ENCODE measurements around the gene FUT7. TPM values are rescaled to one million over a fixed set of nuclear protein-coding genes. Genes with fewer than 3 reads are reported as not detected.

The FUT7 gene
- polyA plus RNA-seq, 4 donors = 0.04 to 0.11 TPM; not detected in 2

DNA sequence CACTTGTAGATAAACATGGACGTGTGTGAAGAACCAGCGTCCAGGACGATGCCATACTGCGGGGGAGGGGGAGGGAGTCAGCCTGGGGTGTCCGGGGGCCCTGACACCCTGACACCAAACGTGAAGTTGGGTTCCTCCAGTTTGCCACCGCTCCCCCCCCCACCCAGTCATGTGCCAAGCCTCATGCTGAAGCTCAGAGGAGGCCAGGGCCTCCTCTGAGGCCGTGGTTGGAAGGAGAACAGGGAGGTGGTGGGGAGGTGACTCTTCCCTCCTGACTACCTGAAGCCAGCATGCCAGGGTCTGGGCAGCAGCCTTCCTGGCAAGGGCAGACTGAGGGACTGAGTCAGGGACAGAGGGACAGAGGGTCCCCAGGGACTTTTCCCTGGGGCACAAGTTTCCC lies 20.4 kb upstream of the FUT7 start:
- no peak for DNase-seq (ENCODE audit: low read depth in 4 of 4, low spot score in 3 of 4)

DNA sequence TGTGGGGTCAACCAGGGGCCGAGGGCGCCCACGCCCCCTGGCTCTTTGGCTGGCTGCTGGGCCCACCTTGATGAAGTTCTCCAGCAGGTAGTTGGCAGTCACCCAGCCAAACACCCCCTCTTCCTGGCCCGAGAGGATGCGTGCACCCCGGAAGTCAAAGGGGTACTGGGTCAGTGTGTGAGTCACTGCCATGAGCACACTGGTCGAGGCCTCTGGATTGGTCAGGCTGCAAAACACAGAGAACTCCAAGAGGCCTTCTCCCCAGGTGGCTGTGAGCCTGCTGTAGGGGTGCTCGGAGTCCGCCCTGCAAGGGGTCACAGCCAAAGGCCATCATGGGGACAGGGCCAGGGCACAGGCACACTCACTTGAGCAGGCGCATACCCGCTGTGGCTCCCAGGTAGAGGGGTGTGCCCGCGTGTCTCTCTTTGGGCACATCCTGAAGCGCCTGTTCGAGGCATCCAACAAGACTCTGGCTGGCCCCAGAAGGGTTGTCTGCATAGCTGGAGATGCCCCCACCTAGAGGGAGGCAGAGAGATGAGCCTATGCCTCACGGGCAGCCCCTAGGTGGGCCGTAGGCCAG lies 19.3 kb upstream of the FUT7 start:
- DNase-seq (ENCODE audit: low read depth in 4 of 4, low spot score in 3 of 4) = no peak

DNA sequence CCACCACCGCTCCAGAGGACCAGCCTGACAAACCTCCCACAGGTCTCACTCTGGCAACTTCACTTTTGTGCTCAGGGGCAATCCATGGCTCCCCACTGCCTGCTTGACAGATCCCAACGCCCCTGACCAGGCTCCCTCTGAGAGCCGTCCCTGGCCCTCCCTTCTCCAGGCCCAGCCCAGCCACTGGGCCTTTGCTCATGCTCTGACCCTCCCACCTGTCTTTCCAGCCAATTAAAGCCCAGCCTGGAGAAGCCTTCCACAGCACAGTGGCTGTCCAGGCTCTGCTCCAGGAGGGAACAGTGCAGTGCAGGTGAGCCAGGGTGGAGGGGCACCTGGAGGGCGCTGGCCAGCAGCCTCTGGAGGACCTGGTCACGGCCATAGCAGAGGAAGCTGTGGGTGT lies 18.7 kb upstream of the FUT7 start:
- DNase-seq (ENCODE audit: low read depth in 4 of 4, low spot score in 3 of 4) = no peak

GRCh38 chr9:137049544-137050449 lies 17.9 kb upstream of the FUT7 start:
- DNase-seq (ENCODE audit: low read depth in 4 of 4, low spot score in 3 of 4) = no peak

GRCh38 chr9:137048655-137049543 lies 17.0 kb upstream of the FUT7 start:
- no peak for DNase-seq (ENCODE audit: low read depth in 4 of 4, low spot score in 3 of 4)

GRCh38 chr9:137046088-137046787 lies 14.3 kb upstream of the FUT7 start, which contains the start of gene NPDC1:
Gene NPDC1, minus strand, starts transcription at chr9:137046177. Its CDS starts 188 bp downstream, at chr9:137045989.
- peak in 1 of 4 donors; percentile 74 for DNase-seq (ENCODE audit: low read depth in 4 of 4, low spot score in 3 of 4)

GRCh38 chr9:137045294-137046087 lies 13.6 kb upstream of the FUT7 start:
- DNase-seq (ENCODE audit: low read depth in 4 of 4, low spot score in 3 of 4) = no peak

GRCh38 chr9:137044502-137045177 lies 12.8 kb upstream of the FUT7 start:
- no peak for DNase-seq (ENCODE audit: low read depth in 4 of 4, low spot score in 3 of 4)

DNA sequence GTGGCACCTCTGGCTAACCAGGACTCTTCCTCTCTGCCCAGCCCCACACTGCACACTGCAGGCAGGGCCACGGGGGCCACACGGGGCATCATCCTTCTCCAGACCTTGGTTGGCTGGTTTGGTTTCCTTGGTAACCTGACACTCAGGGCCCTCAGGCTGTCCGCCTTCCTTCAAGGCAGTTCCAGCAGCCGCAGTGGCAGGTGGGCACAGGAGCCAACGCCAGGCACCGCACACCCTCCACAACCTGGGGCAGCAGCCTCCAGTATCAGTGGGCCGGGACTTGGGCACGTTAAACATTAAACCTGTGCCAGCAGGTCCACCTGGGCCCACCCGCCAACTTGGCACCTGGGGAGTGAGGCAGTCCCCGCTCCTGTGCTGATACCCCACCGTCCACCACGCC lies 12.1 kb upstream of the FUT7 start:
- DNase-seq (ENCODE audit: low read depth in 4 of 4, low spot score in 3 of 4) = no peak

GRCh38 chr9:137042751-137043727 lies 11.2 kb upstream of the FUT7 start:
- no peak for DNase-seq (ENCODE audit: low read depth in 4 of 4, low spot score in 3 of 4)

DNA sequence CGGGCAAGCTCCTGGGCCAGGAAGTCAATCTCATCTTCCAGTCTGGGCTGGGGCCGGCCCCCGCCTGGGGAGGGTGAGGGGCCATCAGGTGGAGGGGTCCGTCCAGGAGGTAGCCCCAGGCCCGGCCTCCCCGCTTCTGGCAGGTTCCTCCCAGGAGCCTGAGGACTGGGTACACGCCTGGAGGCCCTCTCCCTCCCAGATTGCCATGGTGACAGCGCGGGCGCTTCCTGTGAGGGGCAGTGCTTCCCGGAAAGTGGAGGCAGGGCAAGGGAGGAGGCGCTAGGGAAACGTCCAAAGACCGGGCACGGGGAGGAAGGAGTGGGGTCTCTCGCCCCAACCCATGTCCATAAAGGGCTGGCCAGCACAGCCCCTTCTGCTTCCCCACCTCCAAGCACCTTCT lies 9.2 kb upstream of the FUT7 start:
- no peak for DNase-seq (ENCODE audit: low read depth in 4 of 4, low spot score in 3 of 4)

GRCh38 chr9:137040568-137040967 lies 8.7 kb upstream of the FUT7 start:
- DNase-seq (ENCODE audit: low read depth in 4 of 4, low spot score in 3 of 4) = no peak

DNA sequence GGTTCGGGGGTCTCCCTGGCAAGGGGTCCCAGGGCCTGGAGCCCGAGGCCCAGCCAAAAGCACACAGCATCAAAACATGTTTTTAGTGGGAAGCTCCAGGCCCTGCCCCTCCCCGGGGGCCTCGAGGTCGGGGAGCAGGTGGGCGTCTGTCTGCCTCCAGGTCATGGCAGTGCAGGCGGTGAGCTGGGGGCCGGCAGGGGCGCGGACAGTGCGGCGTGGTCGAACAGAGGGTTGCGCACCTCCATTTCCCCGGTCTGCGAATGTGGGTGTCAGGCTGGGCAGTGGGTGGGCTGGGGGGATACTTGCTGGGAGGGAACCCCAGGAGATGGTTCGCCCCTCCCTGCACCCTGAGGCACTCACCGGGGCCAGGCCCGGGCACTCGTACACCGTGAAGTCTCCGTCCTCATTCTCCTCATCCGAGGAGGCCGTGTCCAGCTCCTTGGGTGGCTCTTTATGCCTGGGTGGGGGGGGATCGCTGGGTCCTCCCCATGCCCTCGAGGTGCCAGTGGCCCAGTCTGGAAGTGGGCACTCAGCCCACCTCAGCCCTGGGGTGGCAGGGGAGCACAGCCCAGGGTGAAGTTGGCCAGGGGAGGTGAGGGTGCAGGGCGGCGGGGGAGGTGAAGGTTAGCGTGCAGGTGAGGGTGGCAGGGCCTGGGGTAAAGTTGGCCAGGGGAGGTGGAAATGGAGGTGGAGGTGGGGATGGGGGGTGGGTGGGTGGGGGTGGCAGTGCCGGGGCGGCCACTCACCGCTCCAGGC lies 7.9 kb upstream of the FUT7 start:
- DNase-seq (ENCODE audit: low read depth in 4 of 4, low spot score in 3 of 4) = no peak

DNA sequence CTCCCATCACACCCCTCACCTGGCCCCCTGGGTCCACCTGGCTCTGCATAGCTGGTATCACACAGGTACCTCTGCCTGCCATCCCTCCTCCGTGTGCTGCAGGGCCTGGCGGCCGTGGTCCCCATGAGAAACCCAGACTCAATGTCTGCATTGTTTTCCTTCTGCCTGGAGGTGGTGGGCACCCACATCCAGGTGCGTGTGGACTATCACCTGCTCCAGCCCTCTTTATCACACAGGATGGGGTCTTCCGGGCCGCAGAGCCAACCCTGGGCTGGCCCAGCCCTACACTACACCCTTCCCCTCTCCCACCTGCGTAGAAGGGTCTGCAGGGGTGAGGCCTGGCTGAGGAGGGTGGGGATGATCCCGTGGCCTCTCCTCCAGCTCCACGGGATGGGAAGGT lies 7.0 kb upstream of the FUT7 start:
- no peak for DNase-seq (ENCODE audit: low read depth in 4 of 4, low spot score in 3 of 4)

DNA sequence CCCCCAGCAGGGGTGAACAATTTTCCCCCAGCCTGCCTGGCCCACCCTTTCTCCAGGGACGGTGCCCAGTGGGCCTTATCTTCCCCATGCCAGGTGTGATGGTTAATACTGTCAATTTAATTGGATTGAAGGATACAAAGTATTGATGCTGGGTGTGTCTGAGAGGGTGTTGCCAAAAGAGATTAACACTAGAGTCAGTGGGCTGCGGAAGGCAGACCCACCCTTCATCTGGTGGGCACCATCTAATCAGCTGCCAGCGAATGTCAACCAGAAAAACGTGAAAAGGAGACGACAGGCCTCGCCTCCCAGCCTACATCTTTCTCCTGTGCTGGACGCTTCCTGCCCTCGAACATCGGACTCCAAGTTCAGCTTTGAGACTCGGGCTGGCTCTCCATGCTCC lies 5.6 kb upstream of the FUT7 start:
- no peak for DNase-seq (ENCODE audit: low read depth in 4 of 4, low spot score in 3 of 4)

- DNase-seq (ENCODE audit: low read depth in 4 of 4, low spot score in 3 of 4) = no peak
These were observed 5.1 kb upstream of the FUT7 start for GRCh38 chr9:137037035-137037434.

DNA sequence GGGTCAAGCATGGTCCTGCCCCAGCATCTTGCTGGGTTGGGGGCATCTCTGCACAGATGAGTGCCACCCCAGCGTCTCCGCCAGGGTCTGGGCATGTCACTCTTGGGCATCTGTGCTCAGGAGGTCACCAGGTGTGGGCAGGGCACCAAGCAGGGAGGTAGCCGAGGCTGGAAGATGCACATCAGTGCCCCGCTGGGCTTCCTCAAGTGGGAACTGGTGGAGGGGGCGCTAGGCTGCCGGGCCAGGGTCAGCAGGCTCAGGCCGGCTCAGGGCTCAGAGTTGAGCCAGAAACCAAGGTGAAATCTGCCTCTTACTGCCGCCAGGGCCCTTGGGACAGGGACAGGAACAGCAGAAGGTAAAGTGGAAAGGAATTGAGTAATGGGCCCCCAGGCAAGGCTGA lies 4.0 kb upstream of the FUT7 start:
- no peak for DNase-seq (ENCODE audit: low read depth in 4 of 4, low spot score in 3 of 4)

Data from right renal pelvis (tissue), 4 donors.